CD4-positive, alpha-beta T cell treated with Interleukin-4 for 4 hours (primary cell): ENCODE measurements around the gene OR52L1.
"Not testable (repeated sequence)": the region's sequence is repeated elsewhere in the genome, so short reads cannot be mapped to it uniquely, and the experiment has no call there.

Experiments
- DNase-seq: peaks from one replicate; pipeline ENCODE4 v3.0.0-alpha.2; 2020

Gene OR52L1

DNA sequence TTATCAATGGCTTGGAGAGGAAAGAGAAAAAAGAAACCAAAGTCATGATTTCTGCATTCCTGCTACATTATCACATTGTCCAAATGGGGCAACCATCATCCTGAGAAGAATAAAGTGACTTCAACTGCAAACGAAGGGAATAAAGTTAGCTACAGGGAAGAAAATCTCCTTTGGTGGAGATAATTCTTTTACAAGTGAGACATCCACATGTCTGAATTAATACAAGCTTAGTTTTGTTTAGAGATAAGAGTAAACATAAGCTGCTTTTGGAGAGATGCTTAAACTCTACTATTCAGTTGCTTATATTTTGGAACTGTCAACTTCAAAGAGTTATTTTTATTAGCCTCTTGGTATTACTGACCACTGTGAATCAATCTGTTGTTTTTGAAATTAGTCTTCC, at the start of gene OR52L1:
Gene OR52L1, minus strand, starts transcription at position 101 of the 400 bp plus-strand sequence. Its CDS starts 55 bp downstream, at position 46.
- DNase-seq, result no peak

DNA sequence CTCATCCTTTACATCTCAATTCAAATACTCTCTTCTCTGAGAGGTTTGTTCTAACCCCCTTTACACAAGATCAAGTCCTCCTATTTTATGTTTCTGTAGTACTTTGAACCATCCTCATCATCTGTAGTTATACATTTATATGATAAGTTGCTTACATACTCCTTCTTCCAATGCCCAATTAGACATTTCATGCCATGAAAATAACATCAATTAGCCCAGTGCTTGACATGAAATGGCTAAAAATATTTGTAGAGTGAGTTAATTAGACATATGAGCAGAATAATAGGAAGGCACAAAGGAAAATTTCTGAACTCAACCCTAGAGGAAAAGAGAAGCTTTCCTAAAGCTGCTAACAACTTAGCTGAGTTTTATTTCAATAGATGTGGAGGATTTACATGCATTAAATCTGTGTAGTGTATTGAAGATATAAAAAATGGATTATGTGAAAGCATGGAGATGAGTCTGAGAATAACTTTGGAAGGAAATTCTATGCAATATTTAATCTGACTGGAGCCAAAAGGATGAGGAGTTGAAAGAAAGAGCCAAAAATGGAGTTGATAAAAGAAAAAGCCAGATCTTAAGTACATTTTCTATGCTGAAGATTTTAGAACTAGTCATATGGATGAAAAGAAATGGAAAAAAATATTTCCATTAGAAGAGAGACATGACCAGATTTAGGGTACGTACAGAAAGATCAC, 44.1 kb upstream of the OR52L1 start, which contains the start of gene OR56A1:
Gene OR56A1, minus strand, starts transcription at position 51 of the 698 bp plus-strand sequence. CDS start 3,066 bp downstream, outside the sequence.
- DNase-seq, result no peak

DNA sequence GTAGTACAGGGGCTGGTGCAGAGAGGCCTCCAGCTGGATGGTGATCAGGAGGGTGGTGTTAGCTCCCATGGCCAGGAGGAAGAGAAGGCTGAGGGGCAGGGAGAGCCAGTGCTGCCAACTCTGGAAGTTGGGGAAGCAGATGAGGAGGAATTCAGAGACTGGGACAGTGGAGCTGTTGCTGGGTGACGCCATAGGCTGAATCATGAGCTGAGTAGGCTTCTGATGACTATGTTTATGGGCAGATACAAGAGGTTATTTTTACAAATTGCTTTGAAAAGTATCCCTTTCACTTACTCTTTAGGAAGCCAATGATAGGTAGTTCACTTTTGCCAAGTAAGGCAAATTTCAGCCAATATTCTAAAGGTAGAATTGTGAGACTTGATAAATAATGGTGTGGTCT, 40.7 kb upstream of the OR52L1 start:
- DNase-seq, result no peak

DNA sequence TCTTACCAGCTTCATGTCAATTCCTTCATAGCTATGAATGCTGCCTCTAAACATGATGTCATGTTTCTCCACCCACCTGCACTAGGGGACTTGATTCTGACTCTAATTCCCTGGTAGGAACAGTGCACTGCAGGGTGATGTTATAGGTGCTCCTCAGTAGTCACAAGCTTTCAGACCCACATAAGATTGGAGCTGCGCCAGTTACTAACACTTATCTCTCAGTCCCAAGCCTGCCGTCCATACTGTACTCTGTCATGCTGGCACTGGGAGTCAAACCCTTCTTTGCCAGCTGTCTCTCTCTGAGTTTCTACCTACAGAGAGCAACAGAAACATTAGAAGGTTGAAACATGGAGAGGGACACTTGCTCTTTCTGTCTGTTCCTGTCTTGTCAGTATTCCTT, 38.3 kb upstream of the OR52L1 start:
- DNase-seq, result no peak

DNA sequence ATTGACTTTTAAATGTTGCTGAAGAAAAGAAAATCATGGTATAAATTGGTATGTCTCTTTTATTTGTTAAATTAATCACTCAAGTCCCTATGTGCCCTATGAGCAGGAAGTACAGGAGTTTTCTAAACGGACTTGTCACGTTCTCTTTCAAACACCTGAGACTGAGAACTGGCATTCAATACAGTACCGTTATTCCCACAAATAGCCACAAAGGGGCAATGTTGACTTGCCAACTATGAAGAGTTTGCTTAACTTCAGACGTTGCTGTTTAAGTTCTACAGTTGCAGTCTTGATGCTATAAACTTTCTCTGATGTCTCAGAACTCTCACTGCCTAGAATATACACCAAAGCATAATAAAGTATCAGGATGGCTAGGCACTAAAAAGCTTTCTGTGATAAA, 36.2 kb upstream of the OR52L1 start:
- peak; percentile 38 for DNase-seq

DNA sequence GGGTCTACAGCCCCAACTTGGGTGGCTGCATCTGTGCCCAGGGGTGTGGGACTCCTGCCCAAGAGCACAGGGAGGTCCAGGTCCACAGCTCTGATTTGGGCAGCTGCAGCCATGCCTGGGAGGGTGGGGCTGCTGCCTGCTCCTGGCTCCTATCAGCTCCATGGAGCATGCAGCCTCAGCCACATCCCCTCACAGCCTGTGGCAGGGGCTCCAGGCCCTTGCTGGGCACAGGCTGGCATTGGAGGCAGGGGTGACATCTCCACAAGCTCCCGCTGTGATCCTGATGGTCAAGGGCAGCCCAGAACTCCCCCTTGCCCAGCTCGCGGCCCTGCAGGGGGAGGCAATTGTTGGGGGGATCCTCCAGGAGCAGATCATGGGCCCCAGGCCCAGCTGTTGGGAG, 26.3 kb upstream of the OR52L1 start:
- no peak for DNase-seq

DNA sequence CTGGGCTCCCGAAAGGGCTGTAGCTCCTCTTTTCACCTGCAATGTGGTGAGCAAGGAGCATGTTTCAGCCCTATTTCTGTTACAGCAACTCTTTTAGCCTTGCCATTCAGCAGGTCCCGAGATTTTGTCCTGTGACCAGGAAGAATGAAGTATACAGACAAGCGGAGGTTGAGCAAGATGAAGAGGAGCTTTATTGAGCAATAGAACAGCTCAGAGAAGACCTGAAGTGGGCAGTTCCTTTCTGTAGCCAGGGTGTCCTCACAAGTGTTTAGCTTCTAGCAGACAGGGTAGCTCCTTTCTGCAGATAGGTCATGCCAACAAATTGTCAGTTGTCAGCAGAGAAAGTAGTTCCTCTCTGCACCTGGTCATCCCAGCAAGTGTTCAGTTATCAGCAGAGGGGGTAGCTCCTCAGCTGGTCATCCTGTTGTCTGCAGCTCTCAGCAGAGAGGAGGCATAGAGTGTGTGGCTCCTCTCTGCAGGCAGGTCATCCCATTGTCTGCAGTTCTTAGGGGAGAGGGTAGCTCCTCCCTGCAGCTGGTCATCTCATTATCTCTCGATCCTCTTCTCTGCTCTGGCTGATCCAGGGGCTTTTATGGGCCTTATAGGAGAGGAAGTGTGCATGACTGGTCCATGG, 25.4 kb upstream of the OR52L1 start:
- DNase-seq, result no peak

DNA sequence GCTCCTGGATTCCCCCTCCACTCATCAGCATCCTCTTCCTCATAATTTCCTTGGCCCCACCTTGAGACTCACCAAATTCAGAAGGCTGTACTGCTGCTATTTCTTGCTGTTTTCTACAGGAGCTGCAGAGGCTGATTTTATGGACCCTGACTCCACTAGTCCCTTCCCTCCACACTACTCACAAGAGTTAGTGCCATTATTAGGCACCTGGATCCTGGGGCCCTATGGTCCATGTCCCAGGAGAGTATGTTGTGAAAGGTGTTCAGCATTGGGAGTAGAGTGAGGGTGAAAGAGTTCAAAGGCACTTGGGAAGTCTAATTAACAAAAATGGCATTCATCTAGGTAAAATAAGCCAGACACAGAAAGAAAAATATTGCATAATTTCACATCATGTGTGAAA, 20.1 kb upstream of the OR52L1 start, which contains the start of gene OR56A4:
Gene OR56A4, minus strand, starts transcription at position 101 of the 400 bp plus-strand sequence. CDS start 3,954 bp downstream, outside the sequence.
- DNase-seq, result no peak

DNA sequence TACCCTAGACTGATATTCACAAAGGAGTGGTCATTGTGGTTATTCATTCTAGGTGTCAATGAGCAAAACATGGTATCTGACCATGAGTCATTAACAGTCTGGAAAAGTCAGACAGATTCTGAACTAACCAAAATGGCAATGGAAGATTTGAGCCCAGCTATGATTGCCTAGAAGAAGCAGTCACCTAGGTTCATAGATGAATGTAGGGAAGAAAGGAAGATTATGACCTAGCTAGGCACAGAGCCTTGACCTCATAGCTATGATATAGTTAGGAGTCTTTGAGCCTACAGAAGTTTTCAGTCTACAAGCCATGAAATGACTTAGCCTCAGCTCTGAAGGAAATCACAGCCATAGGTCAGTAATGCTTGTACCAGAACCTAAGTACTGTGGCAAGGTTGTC, 19.6 kb upstream of the OR52L1 start:
- no peak for DNase-seq

DNA sequence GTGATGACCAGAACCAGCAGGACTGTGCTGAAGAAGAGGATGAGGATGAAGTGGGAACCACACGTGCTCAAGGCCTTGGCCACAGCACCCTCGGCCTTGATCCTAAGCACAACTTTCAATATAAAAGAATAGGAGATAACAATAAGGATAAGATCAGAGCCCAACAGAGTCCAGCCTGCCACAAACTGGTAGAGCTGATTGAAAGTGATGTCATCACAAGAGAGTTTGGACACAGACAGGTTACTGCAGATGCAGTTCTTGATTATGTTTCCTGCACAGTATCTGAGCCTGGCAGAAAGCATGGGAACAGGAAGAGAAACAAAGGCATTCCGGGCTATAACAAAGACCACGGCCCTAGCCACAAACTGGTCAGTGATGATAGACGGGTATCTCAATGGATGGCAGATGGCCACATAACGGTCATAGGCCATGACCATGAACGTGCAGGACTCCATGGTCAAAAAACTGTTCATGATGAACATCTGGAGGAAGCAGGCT, 15.5 kb upstream of the OR52L1 start:
- no peak for DNase-seq

DNA sequence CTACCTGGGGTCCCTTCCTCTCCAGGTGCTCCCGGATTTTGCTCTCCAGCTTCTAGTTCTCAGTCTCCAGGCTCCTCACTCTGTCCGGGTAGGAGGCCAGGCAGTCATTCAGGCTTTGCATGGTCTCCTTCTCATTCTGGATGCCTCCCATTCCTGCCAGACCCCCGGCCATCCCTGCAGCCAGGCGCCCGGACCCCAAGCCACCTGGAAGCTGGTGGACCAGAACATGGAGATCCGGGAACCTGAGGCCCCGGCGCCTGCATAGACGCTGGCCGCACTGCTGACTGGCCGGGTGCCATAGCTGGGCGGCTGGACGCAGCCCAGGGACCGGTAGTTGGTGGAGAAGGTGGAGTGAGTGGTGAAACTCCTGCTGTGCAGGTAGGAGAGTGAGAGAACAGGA, 8.0 kb upstream of the OR52L1 start:
- DNase-seq, result no peak

DNA sequence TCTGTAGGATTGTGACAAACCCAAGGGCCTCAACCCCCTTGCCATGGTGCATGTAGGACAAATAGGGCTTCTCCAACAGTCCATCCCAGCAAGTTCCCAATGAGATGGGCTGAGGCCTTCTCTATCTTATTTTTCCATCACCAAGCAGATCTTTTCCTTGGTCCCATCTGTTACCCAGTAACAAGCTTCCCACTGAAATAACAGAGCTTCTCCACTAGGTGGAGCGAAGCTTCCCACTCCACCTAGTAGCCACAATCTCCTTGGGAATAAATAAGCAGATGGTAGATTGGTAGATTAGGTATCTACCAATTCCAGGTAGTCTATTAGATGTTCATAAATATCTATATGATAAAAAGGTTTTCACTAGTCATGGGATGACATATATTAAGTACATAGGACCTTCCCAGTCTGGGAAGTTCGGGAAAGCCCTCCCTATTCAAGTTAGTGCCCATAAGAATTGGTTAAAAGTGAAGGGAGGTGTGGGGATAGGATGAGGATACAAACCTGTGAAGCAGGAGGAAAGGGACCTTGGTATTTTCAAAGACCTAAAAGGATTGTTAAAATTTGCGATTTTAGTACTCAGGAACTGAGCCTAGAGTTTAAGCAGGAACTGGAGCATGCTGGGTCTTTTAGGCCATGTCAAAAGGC, 5.9 kb upstream of the OR52L1 start:
- DNase-seq, result no peak

DNA sequence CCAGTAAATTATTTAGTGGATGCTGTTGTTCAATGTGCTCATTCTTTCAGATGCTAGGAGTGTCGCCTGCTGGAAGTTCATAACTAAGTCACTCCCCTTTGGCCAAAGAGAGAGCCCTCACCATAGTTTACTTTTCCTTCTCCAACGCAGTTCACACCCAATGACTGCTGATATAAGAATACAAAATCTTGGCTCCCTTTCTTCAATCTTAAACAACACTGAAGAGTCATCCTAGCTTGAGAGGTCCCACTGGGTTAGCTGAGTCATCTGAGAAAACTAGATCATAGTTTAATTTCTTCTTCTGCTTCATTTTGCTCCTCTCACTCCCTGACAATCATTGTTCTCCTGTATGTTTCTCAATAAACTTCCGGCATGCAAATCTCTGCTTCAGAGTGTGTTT, 5.4 kb upstream of the OR52L1 start:
- DNase-seq, result no peak

DNA sequence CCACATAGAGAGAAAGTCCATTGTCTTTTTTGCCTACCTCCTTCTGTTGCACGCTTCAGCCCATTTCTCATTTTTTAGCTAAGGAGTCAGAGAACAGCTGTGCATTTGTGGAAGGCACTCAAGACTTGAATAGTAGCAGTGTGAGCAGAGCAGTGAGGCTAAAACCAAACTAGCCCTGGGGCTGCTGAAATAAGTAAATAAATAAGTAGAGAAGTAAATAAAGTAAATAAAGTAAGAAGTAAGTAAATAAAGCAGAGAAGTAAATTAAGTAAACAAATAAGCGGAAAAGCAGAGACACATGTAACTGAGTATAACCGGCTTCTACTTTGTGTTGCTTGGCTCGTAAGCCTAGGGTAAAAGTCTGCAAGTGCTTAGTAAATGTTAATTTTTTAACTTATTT, 2.4 kb upstream of the OR52L1 start:
- DNase-seq, result no peak

DNA sequence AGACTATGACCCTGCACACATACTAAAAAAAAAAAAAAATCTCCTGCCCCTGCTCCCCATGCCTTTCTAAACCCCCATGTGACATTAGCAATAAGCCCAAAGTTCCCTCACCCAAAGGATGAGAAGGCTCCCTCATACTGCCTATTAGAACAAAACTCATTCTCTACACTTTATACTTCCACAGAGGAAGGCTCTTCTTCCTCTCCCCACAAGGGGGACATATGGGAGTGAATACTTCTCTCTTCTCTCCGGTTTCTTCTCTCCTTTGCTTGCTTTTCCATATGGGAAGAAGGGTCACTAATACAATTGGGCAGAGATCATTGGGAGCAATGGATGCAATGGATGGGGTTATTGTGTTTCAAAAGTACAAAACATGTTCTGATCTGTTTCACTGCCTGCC, 3.3 kb downstream of the OR52L1 start:
- no peak for DNase-seq

DNA sequence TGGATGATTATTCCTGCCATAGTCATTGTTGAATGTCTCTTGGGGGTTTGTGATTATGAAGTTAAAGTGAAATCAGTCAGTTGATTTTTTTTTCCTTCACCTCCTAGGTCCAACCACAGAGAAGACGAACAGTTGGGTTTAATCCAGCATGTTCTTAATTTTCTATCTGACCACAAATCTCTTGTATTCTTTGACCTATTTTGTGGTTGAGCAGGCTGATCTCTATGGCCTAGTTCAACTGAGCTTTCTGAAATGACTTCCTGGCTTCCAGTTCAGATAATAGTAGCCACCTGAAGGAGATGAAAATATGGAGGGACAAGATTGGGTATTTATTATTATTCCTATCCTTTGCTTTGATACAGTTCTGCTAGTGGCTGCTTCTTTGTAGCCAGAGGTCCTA, 13.3 kb downstream of the OR52L1 start:
- no peak for DNase-seq

DNA sequence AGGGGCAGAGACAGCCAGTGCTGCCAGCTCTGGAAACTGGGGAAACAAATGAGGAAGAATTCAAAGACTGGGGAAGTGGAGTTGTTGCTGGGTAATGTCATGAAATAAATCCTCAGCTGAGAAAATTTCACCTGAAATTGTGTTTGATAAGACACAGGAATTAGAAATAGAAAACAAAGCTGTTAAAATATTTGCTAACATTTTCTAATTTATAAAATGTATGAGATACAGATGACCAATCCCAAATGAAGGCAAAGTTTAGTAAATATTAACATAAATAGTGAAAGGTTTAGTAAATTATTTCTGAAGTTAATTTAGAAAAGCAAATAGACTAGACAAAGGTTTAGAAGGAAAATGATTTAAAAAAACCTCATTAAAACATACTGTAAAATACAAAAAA, 18.4 kb downstream of the OR52L1 start, which contains the start of gene OR56A5:
Gene OR56A5, minus strand, starts transcription at position 101 of the 400 bp plus-strand sequence. Its CDS starts 0 bp downstream, at position 101.
- DNase-seq, result no peak

DNA sequence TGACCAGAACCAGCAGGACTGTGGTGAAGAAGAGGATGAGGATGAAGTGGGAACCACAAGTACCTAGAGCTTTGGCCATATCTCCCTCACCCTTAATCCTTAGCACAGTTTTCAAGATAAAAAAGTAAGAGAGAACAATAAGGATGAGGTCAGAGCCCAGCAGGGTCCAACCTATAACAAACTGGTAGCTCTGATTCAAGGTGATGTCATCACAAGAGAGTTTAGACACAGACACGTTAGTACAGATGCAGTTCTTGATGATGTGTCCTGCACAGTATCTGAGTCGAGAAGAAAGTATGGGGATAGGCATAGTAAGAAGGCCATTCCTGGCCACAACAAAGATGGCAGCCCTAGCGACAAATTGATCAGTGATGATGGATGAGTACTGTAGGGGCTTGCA, 19.1 kb downstream of the OR52L1 start:
- DNase-seq, result no peak

DNA sequence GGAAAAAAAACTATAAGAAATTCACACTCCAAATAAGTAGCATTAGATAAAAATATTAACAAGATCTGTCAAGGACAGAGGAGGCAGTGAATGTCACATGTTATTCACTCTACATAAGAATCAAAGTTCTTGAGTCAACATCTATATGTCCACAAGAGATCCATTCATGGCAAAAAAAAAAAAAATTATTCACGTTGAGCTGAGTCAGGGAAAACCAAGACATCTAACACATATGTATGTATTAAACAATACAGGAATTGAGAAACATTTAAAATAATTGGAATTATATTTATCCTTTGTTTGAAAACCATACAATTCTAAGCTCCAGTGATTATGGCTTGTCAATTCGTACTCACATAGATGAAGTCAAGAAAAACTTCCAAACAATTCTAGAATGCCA, 19.8 kb downstream of the OR52L1 start:
- DNase-seq, result no peak

DNA sequence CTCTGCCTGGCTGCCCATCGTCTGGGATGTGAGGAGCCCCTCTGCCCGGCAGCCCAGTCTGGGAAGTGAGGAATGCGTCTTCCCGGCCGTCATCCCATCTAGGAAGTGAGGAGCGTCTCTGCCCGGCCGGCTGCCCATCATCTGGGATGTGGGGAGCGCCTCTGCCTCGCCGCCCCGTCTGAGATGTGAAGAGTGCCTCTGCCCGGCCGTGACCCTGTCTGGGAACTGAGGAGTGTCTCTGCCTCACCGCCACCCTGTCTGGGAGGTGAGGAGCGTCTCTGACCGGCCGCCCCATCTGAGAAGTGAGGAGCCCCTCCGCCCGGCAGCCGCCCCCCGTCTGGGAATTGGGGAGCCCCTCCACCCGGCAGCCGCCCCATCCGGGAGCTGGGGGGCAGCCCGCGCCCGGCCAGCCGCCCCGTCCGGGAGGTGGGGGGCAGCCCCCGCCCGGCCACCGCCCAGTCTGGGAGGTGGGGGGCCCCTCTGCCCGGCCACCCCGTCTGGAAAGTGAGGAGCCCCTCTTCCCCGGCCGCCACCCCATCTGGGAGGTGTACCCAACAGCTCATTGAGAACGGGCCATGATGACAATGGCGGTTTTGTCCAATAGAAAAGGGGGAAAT, 26.0 kb downstream of the OR52L1 start:
- not testable (repeated sequence) for DNase-seq

DNA sequence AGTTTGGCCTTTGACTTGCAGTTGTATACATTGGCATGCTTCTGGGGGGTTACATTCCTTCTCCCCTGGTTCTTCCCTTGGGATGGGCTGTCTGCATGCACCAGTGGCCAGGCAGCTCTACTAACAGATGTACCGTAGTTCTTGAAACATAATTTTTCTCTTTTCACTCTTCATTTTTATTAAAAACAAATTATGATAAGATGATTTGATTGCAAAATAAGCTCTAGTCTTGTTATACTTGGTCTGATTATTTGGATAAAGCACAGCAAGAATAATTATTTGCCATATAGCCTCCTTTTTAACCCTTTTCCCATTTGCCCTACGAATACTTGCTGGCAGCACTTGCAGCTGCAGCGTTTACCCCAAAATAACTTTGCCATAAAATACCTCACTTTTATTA, 31.2 kb downstream of the OR52L1 start:
- no peak for DNase-seq

DNA sequence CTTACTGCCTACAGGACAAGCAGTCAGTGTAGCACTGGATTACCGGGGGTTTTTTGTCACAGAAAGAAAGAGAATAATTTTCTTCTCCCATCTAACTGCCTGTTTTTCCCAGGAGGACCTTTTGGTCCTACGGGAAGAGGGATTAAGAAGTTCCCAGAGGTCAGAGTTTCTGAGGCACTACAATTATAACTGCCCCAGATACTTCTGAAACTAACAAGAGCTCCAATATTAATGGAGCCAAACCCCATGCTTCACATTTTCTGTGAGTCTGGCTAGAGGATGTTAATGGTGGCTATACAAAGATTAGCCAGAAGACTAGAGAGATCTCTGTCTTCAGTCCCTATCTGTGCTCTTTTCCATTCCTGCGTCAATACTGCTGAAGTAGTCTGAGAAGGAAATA, 44.8 kb downstream of the OR52L1 start, which contains the start of gene OR56A3:
Gene OR56A3, plus strand, starts transcription at position 301 of the 400 bp plus-strand sequence. CDS start 5,096 bp downstream, outside the sequence.
- no peak for DNase-seq

DNA sequence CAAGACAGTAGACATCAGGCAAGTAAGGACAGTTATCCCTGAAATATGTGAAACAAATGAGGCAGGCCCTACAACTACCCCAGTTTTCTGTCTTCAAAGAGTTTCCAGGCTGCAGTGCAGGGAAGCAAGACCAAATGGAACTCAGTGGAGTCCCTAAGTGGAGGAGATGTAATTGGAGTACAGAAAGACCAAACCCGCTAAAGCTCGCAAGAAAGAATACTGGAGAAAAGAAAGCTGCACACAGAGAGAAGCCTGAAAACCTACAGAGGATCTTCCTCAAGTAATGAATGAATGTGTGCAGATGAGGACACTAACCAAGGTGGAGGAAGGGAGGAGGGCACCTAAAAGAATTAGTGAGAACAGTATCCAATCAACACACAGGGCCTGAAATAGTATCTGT, 46.0 kb downstream of the OR52L1 start:
- no peak for DNase-seq
